H9 (cell line): ENCODE results near the gene EML1. TPM values are rescaled to one million over a fixed set of nuclear protein-coding genes. Genes with fewer than 3 reads are reported as not detected.

Source experiments
- DNase-seq: peaks from one replicate; pipeline ENCODE4 v3.0.0-alpha.2; 2017
- H2AFZ ChIP-seq: one replicate; pipeline ENCODE4 v1.6.1; 2013; ENCODE audit warnings: mild to moderate bottlenecking, low read length, control low read depth, moderate library complexity
- H2AK5ac ChIP-seq: 2 replicates; pipeline ENCODE4 v1.6.1; 2013; ENCODE audit warnings: low read length, control low read depth, mixed read lengths; ENCODE audit not compliant: insufficient read length
- H2BK120ac ChIP-seq: one replicate; pipeline ENCODE4 v1.6.1; 2013; ENCODE audit warnings: low read depth, mild to moderate bottlenecking, low read length, control low read depth, inconsistent platforms; ENCODE audit not compliant: poor library complexity, severe bottlenecking
- H2BK12ac ChIP-seq: 2 replicates; pipeline ENCODE4 v1.6.1; 2013; ENCODE audit warnings: low read length, control low read depth, mixed read lengths, low read depth; ENCODE audit not compliant: insufficient read length
- H2BK15ac ChIP-seq: 2 replicates; pipeline ENCODE4 v1.6.1; 2013; ENCODE audit warnings: low read depth, low read length, control low read depth
- H2BK20ac ChIP-seq: one replicate; pipeline ENCODE4 v1.6.1; 2013; ENCODE audit warnings: low read depth, mild to moderate bottlenecking, low read length, control low read depth, inconsistent platforms; ENCODE audit not compliant: poor library complexity, severe bottlenecking
- H2BK5ac ChIP-seq: 2 replicates; pipeline ENCODE4 v1.6.1; 2013; ENCODE audit warnings: low read length, control low read depth, mixed read lengths; ENCODE audit not compliant: insufficient read length
- H3K14ac ChIP-seq: 2 replicates; pipeline ENCODE4 v1.6.1; 2013; ENCODE audit warnings: low read length, control low read depth; ENCODE audit not compliant: insufficient read depth
- H3K18ac ChIP-seq: 2 replicates; pipeline ENCODE4 v1.6.1; 2013; ENCODE audit warnings: low read depth, mild to moderate bottlenecking, mixed read lengths, low read length, control low read depth; ENCODE audit not compliant: insufficient read length
- H3K23ac ChIP-seq: 2 replicates; pipeline ENCODE4 v1.6.1; 2013; ENCODE audit warnings: low read length, control low read depth, mixed read lengths, low read depth; ENCODE audit not compliant: insufficient read length
- H3K23me2 ChIP-seq: 2 replicates; pipeline ENCODE4 v1.6.1; 2013; ENCODE audit warnings: low read depth, mild to moderate bottlenecking, mixed read lengths, low read length, control low read depth; ENCODE audit not compliant: insufficient read length, poor library complexity, severe bottlenecking
- H3K27ac ChIP-seq: 2 replicates; pipeline ENCODE4 v1.5.1; 2013; ENCODE audit warnings: low read length, control low read depth, mixed read lengths, low read depth; ENCODE audit not compliant: insufficient read length
- H3K27me3 ChIP-seq: 2 replicates; pipeline ENCODE4 v1.6.1; 2013; ENCODE audit warnings: low read length, control low read depth, inconsistent platforms; ENCODE audit not compliant: insufficient read depth
- H3K4ac ChIP-seq: 2 replicates; pipeline ENCODE4 v1.6.1; 2013; ENCODE audit warnings: low read depth, mild to moderate bottlenecking, control low read depth, inconsistent platforms, low read length, moderate library complexity
- H3K4me1 ChIP-seq: 2 replicates; pipeline ENCODE4 v1.6.1; 2013; ENCODE audit warnings: low read length, control low read depth, inconsistent platforms; ENCODE audit not compliant: insufficient read depth
- H3K4me2 ChIP-seq: 2 replicates; pipeline ENCODE4 v1.6.1; 2013; ENCODE audit warnings: low read length, control low read depth, mixed read lengths; ENCODE audit not compliant: insufficient read length, insufficient read depth
- H3K56ac ChIP-seq: 2 replicates; pipeline ENCODE4 v1.6.1; 2013; ENCODE audit warnings: low read depth, mild to moderate bottlenecking, mixed read lengths, low read length, control low read depth; ENCODE audit not compliant: insufficient read length
- H3K79me1 ChIP-seq: 2 replicates; pipeline ENCODE4 v1.6.1; 2013; ENCODE audit warnings: low read depth, mild to moderate bottlenecking, moderate library complexity, low read length, control low read depth, inconsistent platforms; ENCODE audit not compliant: insufficient read depth, poor library complexity, severe bottlenecking
- H3K79me2 ChIP-seq: 2 replicates; pipeline ENCODE4 v1.6.1; 2013; ENCODE audit warnings: low read length, control low read depth, inconsistent platforms; ENCODE audit not compliant: insufficient read depth
- H3K9ac ChIP-seq: 2 replicates; pipeline ENCODE4 v1.6.1; 2013; ENCODE audit warnings: low read length, control low read depth, mixed read lengths; ENCODE audit not compliant: insufficient read length; ENCODE audit errors: extremely low read depth
- H3K9me3 ChIP-seq: one replicate; pipeline ENCODE4 v1.6.1; 2013; ENCODE audit warnings: low read depth, low read length, inconsistent platforms; ENCODE audit not compliant: control insufficient read depth
- H3T11ph ChIP-seq: one replicate; pipeline ENCODE4 v1.6.1; 2013; ENCODE audit warnings: mild to moderate bottlenecking, low read length, control low read depth, inconsistent platforms
- H4K20me1 ChIP-seq: one replicate; pipeline ENCODE4 v1.6.1; 2013; ENCODE audit not compliant: control insufficient read depth, insufficient read length, insufficient read depth
- H4K5ac ChIP-seq: 2 replicates; pipeline ENCODE4 v1.6.1; 2013; ENCODE audit warnings: low read depth, mild to moderate bottlenecking, mixed read lengths, low read length, control low read depth; ENCODE audit not compliant: insufficient read length
- H4K8ac ChIP-seq: replicated peaks from 2 replicates; pipeline ENCODE4 v1.6.1; 2013; ENCODE audit warnings: low read length, control low read depth, mixed read lengths, low read depth; ENCODE audit not compliant: insufficient read length
- H4K91ac ChIP-seq: 2 replicates; pipeline ENCODE4 v1.6.1; 2013; ENCODE audit warnings: low read depth, mild to moderate bottlenecking, moderate library complexity, mixed read lengths, low read length, control low read depth; ENCODE audit not compliant: insufficient read length
- H3K27ac Mint-ChIP-seq, 3 experiments: 2 replicates in 2 of 3; 3 replicates in 1 of 3; pipeline ENCODE4 v1.8.0; 2020 to 2021; ENCODE audit warnings: mixed read lengths in 3 of 3, mild to moderate bottlenecking in 1 of 3, moderate library complexity in 1 of 3
- H3K27me3 Mint-ChIP-seq: 2 replicates; pipeline ENCODE4 v1.8.0; 2021; ENCODE audit warnings: low read depth, mild to moderate bottlenecking, moderate library complexity, mixed read lengths
- H3K36me3 Mint-ChIP-seq, 3 experiments: 2 replicates in 2 of 3; 3 replicates in 1 of 3; pipeline ENCODE4 v1.8.0; 2020 to 2021; ENCODE audit warnings: low read depth in 3 of 3, mixed read lengths in 3 of 3; ENCODE audit not compliant: insufficient read depth in 1 of 3
- H3K4me1 Mint-ChIP-seq, 2 experiments: 2 replicates each; pipeline ENCODE4 v1.8.0; 2020; ENCODE audit warnings: mixed read lengths in 2 of 2
- H3K4me3 Mint-ChIP-seq, 2 experiments: 2 replicates in 1 of 2; 3 replicates in 1 of 2; pipeline ENCODE4 v1.8.0; 2020 to 2021; ENCODE audit warnings: mild to moderate bottlenecking in 2 of 2, mixed read lengths in 2 of 2, moderate library complexity in 1 of 2
- H3K9me3 Mint-ChIP-seq, 2 experiments: 2 replicates in 1 of 2; 3 replicates in 1 of 2; pipeline ENCODE4 v1.8.0; 2020; ENCODE audit warnings: mild to moderate bottlenecking in 2 of 2, mixed read lengths in 2 of 2, moderate library complexity in 1 of 2
- CTCF ChIP-seq: fragments of 200-600 bp; sonication (generic); conservative IDR thresholded peaks from 3 replicates; pipeline ENCODE4 v1.8.0; 2021; ENCODE audit warnings: antibody characterized with exemption, mild to moderate bottlenecking
- WGBS: extraction: QIAGEN DNeasy Blood & Tissue Kit; methylation state at CpG from one replicate; pipeline ENCODE4 v1.1.7; 2013; ENCODE audit warnings: missing lambda C conversion rate, low lambda C conversion rate, mixed read lengths; ENCODE audit not compliant: insufficient read length; ENCODE audit errors: extremely low coverage; 5-methylcytosine and 5-hydroxymethylcytosine counted together
- total RNA-seq: library from RNA; stranded (reverse); gene quantifications from 2 replicates; pipeline ENCODE4 v1.2.1, GENCODE V29; 2021

Gene EML1
- total RNA-seq, 1 experiment from 2014 or later = 16.7 TPM

- no peak overlapping the region for H2BK20ac ChIP-seq
- no peaks in the 10 kb centered on the region for H3K9me3 ChIP-seq
- Mint-ChIP-seq H3K27ac (no peak overlapping the region), H3K4me3 (no peak overlapping the region), H3K9me3 (no peaks in the 10 kb centered on the region), H3K36me3 (no peaks in the 10 kb centered on the region), H3K4me1 (peaks cover 26 to 30% of the 10 kb centered on the region in 2 experiments), H3K27me3 (peaks cover 16% of the 10 kb centered on the region)
- no peak for TF ChIP-seq CTCF
- no peaks in the 10 kb centered on the region for H3K23me2 ChIP-seq
- WGBS = no CpG with 5 or more reads among the region's 8 CpGs
- no peak overlapping the region for H2BK120ac ChIP-seq
- H3K4me1 ChIP-seq = peaks cover 7% of the 10 kb centered on the region; the same call in 1 of the 2 replicates
- no peak overlapping the region for H2AFZ ChIP-seq
- no peaks in the 10 kb centered on the region for H3K79me1 ChIP-seq
- H3K9ac ChIP-seq = no peak overlapping the region
- no peak overlapping the region for H4K5ac ChIP-seq
- H2BK12ac ChIP-seq = no peak overlapping the region
- no peak overlapping the region for H3K4ac ChIP-seq
- no peak overlapping the region for H4K91ac ChIP-seq
- H3K4me2 ChIP-seq = no peak overlapping the region
- no peaks in the 10 kb centered on the region for H3K79me2 ChIP-seq
- no peak overlapping the region for H3K27ac ChIP-seq
- no peak overlapping the region for H3K14ac ChIP-seq
- no peak overlapping the region for H2BK5ac ChIP-seq
- H4K8ac ChIP-seq = no peak overlapping the region
- no peak overlapping the region for H3K23ac ChIP-seq
- H3K56ac ChIP-seq = no peak overlapping the region
- H3K18ac ChIP-seq = no peak overlapping the region
- H3T11ph ChIP-seq = no peak overlapping the region
- no peak overlapping the region for H2BK15ac ChIP-seq
- H3K27me3 ChIP-seq = no peaks in the 10 kb centered on the region
- no peak for DNase-seq
- H4K20me1 ChIP-seq = no peaks in the 10 kb centered on the region
- H2AK5ac ChIP-seq = no peak overlapping the region
Measured at GRCh38 chr14:99755068-99755405, 38.2 kb upstream of the EML1 start.
